ENCODE data around the gene CYP2W1.

Gene CYP2W1

GRCh38 chr7:983616-984071 lies 663 bp downstream of the CYP2W1 start:
- no peak for DNase-seq (ENCODE audit: low spot score)

- DNase-seq (ENCODE audit: low spot score): no peak
Measured at GRCh38 chr7:984361-985126, 1.6 kb downstream of the CYP2W1 start.

- no peak for DNase-seq (ENCODE audit: low spot score)
Measured at GRCh38 chr7:985127-985416, 2.1 kb downstream of the CYP2W1 start.

DNA sequence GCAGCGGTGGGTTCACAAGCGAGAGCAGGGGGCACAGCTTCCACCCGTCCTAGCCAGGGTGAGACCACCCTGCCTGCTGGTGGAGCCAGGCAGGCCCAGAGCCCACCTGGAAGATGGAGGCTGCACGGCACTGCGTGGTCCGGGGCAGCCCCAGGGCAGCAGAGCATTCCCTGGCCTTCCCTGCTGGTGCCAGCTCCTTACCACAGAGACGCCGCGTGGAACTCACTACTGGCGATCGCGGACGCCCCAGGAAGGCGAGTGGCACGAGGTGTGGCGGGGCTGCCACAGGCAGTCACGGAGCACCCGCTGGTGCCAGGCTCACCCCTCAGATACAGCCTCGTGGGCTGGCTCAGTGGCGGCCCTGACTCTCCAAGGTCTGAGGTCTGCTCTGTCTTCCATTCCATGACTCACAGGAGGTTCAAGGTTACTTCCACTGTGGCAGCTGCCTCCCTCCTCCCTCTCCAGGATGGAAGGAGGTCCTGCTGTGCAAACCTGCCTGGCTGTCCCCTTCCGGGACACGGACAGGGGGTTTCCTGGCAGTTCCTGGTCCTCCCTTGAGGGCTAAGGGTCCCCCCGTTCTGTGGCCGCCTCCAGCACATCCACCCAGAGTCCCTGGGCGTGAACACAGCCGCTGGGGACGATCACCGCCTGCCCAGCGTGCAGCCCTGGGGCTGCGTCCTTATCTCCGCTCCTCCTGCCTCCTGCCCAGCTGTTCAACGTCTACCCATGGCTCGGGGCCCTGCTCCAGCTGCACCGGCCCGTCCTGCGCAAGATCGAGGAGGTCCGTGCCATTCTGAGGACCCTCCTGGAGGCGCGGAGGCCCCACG lies 3.1 kb downstream of the CYP2W1 start:
- no peak for DNase-seq (ENCODE audit: low spot score)

- DNase-seq (ENCODE audit: low spot score): no peak
Measured at GRCh38 chr7:986766-987751, 4.1 kb downstream of the CYP2W1 start.

GRCh38 chr7:987909-988308 lies 4.9 kb downstream of the CYP2W1 start:
- no peak for DNase-seq (ENCODE audit: low spot score)

DNA sequence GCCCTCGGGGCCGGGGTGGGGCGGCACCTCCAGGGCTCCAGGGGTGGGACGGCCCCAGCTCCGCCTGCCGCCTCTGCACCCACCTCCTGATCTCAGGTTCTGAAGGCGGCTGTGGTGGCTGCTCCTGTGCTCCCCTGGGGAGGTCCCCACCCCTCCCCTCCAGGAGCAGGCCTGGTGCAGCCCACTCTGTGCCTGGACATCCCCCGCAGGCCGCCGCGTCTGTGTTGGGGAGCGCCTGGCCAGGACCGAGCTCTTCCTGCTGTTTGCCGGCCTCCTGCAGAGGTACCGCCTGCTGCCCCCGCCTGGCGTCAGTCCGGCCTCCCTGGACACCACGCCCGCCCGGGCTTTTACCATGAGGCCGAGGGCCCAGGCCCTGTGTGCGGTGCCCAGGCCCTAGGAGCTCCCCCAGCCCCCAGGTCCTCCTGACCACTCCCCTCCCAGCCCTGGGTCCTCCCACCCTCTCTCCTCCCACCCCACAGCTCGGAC lies 5.5 kb downstream of the CYP2W1 start:
- DNase-seq (ENCODE audit: low spot score): no peak

DNA sequence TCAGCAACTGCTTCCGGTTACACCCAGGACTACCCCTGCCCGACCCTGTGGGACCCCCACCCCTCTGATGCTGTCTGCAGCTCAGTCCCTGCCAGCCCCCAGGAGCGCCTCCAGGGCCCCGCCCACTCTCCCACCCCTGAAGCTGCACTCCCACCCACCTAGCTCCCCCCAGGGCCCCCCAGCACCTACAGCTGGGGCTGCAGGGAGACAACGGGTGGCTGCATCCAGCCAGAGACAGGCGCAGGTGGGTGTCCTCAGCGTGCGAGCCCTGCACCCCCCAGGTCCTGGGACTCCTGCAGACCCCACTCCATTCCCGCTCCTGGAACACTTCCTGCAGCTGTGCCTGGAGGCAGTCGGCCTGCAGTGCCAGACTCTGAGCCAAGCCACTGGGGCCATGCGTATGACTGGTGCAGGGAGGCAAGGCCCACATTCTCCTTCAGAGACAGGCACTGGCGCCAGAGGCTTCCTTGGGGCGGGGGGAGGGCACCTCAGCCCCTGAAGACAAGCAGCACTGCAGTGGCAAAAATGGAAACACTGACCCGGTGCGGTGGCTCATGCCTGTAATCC lies 6.1 kb downstream of the CYP2W1 start:
- DNase-seq (ENCODE audit: low spot score): no peak

GRCh38 chr7:990352-990932 lies 7.5 kb downstream of the CYP2W1 start:
- no peak for DNase-seq (ENCODE audit: low spot score)

GRCh38 chr7:990933-991728 lies 8.2 kb downstream of the CYP2W1 start:
- DNase-seq (ENCODE audit: low spot score): no peak

- no peak for DNase-seq (ENCODE audit: low spot score)
Measured at GRCh38 chr7:991729-992656, 9.0 kb downstream of the CYP2W1 start.

DNA sequence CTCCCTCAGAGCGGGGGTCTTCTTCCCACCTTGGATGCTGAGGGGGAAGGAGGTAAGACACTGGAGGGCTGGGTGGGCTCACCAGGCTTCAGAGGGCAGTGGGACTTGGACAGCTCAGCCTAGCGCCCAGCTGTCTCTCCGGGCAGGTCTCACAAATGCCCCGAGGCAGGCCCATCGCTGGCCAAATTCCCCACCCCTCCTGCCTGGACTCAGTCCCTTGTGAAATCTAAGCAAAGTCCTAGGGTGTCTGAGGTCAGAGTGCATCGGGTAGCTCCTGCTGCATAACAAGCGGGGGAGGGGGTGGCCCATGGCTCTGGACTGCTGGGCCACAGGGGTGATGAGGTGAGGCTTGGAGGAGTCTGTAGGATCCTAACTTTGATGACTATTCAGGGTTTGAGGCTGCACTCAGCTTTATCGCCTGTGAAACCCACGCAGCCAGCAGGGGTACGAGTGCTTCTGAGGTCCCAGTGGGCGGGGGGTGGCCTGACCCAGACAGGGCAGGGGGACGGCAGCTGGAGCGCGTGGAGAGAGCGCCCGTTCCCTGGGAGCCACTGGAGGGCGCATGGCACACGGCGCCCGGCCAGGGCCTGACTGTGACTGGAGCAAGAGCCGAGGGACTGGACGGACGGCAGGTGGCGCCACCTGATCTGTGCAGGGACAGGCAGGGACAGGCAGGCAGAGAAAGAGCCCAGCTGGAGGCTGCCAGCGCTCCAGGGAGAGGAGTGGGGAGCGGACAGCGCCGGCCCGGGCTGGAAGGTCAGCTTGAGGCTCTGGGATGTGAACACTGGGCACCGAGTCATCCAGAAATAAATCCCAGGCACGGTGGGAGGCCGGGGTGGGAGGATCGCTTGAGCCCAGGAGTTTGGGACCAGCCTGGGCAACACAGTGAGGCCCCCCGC lies 10.0 kb downstream of the CYP2W1 start:
- peak; percentile 97 for DNase-seq (ENCODE audit: low spot score)

GRCh38 chr7:994592-995308 lies 11.8 kb downstream of the CYP2W1 start:
- no peak for DNase-seq (ENCODE audit: low spot score)

DNA sequence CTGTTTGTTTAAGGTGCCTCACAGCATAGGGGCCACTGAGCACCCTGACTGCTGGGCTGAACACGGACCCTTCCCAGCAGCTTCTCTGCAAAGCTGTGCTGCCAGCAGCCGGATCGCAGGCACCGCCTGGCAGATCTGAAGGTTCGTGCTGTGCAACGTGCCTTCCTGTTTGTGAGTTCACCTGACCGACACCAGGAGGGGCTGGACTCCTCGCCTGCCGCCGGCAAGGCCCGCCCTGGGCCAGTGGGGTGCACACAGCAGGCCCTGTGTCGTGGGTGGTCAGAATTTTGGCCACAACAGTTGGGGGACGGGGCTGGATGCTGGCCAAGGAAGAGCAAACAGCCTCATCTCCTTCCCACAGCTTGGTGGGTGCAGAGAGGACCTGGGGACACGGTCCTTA lies 12.6 kb downstream of the CYP2W1 start:
- no peak for DNase-seq (ENCODE audit: low spot score)

DNA sequence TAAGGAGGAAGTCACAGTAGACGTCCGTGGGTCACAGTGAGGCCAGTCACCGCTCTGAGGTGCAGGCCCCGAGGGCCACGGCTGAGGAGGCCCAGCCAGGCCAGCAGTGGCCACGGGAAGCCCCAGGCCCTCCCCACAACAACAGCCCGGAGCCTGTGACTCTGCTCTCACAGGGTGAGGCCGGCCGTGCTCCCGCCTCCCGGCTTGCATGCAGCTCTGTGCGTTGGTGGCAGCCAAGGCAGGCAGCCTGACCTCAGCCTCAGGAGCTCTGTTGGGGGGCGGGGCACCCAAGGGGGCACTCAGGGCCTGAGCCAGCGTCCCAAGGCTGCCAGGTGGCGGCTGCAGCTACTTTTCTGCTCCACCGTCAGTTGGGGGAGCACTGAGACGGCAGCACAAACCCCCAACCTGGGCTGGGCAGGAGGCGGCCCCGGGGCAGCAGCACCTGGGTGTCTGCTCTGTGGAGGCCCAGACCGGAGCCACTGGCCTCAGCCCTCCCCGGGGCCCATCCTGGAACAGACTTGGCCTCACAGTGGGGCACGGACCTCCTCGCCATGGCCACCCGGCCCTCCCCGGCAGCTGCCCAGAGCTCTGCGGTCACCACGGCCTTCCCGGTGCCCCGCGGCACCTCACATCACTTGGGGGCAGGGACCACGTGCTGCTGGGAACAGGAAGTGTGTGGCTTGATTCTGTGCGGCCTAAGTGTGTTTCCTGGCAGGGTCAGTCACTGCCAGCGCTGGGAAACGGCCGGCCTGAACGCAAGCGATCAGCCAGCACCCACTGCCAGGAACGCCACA lies 13.3 kb downstream of the CYP2W1 start:
- no peak for DNase-seq (ENCODE audit: low spot score)

DNA sequence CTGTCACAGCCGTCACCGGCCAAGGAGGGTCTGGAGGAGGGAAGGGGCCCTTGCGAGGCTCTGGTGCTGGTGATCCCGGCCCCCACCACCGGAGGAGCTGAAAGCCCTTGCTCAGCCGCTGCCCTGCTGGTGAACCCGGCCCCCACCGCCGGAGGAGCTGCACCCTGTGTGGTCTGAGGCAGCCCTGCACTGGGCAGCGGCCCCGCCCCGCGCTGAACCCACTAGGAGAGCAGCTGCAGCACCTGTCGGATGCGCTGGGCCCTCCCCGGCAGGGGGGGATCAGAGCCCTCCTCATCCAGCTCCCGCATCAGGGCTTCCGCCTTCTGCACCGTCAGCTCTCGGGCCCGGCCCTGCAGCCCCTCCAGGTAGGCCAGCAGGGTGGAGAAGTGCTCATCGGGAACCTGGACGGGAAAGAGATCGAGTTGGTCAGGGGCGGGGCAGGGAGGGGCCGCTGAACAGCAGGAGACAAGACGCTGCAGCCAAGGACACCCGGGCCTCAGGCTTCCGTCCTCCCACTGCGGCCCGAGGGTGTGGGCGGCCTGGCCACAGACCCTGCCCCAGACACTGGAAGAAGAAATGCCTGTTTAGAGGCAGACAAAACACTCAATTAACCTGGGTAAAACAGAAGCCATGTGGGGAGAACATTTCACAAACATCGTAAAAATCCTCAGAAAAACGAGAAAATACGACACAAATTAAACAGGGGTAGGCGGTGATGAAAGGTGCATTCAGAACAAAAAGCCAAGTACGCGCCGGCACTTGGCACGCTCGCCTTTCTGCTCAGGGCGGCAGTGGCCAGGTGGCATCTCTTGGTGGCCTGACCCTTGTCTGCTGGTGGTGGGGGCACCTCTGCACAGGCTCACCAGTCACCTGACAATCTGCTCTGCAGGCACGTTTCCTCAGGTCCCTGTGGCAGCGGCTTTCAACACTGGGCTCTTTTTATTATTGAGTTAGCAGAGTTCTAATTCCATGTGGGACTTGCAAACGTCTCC lies 14.7 kb downstream of the CYP2W1 start:
- DNase-seq (ENCODE audit: low spot score): no peak
